Measurements from ENCODE around the gene SLC26A3. TPM values are rescaled to one million over a fixed set of nuclear protein-coding genes. Genes with fewer than 3 reads are reported as not detected.

The SLC26A3 gene
- total and polyA plus RNA-seq, 10 of the 15 experiments (the other 5 are each of a cell fraction or from before 2014, with no cell fraction given) = 0.46 TPM; not detected in 9

DNA sequence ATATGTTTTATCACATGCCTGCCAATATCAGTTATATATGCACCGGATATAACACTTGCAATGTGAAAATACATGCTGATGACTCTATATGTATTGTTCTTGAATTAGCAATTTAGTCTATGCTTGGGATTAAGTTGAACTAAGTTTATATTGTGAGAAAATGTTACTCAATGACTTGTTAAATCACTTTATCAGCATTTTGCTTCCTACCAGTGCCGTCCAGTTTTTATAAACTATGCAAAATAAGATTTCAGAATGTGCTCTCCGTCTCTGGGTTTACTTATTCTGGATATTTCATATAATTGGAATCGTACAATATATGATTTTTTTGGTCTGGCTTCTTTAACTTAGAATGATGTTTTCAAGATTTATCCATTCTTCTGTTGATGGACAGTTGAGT lies 25.5 kb upstream of the SLC26A3 start:
- H3K4me2 ChIP-seq (ENCODE audit: control insufficient read depth, insufficient read depth) = no peak overlapping the region
- H3K27me3 ChIP-seq (replicated peaks in 1 of 2; ENCODE audit: control insufficient read depth in 2 of 2, insufficient read depth in 2 of 2, low read length in 1 of 2) = no peaks in the 10 kb centered on the region; a peak in 1 of 4 replicates
- H2AFZ ChIP-seq (ENCODE audit: control insufficient read depth, low read depth, low read length) = no peak overlapping the region
- intact Hi-C loops (cut with micrococcal nuclease; ENCODE audit: unreplicated experiment) (no loop called here), in situ Hi-C loops (cut with MboI) (no loop called here)
- 28% methylated on average over 4 of the region's 4 CpGs for WGBS (ENCODE audit: insufficient coverage, insufficient replicate concordance, low lambda C conversion rate, missing lambda C conversion rate)
- TF ChIP-seq CREM (IDR thresholded peaks at IDR 0.05; ENCODE audit: low read depth) (no peak), MTA3 (IDR thresholded peaks at IDR 0.05; ENCODE audit: borderline replicate concordance, low read length) (no peak), SIX5 (IDR thresholded peaks at IDR 0.05; ENCODE audit: low read depth, low read length, severe bottlenecking) (no peak), NFYA (IDR thresholded peaks at IDR 0.05; ENCODE audit: borderline replicate concordance, low read depth, low read length) (no peak), IRF4 (IDR thresholded peaks at IDR 0.05; ENCODE audit: low read depth, low read length) (no peak)
- TF ChIP-seq, protein P1, sequence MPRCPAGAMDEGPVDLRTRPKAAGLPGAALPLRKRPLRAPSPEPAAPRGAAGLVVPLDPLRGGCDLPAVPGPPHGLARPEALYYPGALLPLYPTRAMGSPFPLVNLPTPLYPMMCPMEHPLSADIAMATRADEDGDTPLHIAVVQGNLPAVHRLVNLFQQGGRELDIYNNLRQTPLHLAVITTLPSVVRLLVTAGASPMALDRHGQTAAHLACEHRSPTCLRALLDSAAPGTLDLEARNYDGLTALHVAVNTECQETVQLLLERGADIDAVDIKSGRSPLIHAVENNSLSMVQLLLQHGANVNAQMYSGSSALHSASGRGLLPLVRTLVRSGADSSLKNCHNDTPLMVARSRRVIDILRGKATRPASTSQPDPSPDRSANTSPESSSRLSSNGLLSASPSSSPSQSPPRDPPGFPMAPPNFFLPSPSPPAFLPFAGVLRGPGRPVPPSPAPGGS (IDR thresholded peaks at IDR 0.05; ENCODE audit: borderline replicate concordance, insufficient read depth, low read depth, low read length, poor library complexity, severe bottlenecking) = no peak
- ATAC-seq (no peak), FAIRE-seq (no peak), DNase-seq (ENCODE audit: low read depth, low spot score) (no peak)
- H3K36me3 ChIP-seq (ENCODE audit: control insufficient read depth in 2 of 2, insufficient read depth in 2 of 2, low read length in 1 of 2) = no peaks in the 10 kb centered on the region
- H3K79me2 ChIP-seq (ENCODE audit: control insufficient read depth, insufficient read depth, low read length) = no peaks in the 10 kb centered on the region
- RAD21 ChIA-PET (ENCODE audit: unreplicated experiment) = no interaction called here
- CTCF ChIA-PET = no interaction called here
- H3K9me3 ChIP-seq (replicated peaks; ENCODE audit: control insufficient read depth, insufficient read depth, low read length) = no peaks in the 10 kb centered on the region
- no peak overlapping the region for H3K4me3 ChIP-seq
- H3K9ac ChIP-seq (ENCODE audit: control insufficient read depth, insufficient read depth, low read length) = no peak overlapping the region
- SMC1A ChIA-PET (ENCODE audit: uncharacterized antibody, unreplicated experiment) = no interaction called here
- no peaks in the 10 kb centered on the region for H3K4me1 ChIP-seq (ENCODE audit: control insufficient read depth, insufficient read depth, low read length)
- no TSS peak for BruUV-seq (replicated peaks)
- POLR2A ChIA-PET = no interaction called here
- no peaks in the 10 kb centered on the region for H4K20me1 ChIP-seq (ENCODE audit: control insufficient read depth, insufficient read depth)
- H3K27ac ChIP-seq (ENCODE audit: control insufficient read depth, insufficient read depth) = no peak overlapping the region

DNA sequence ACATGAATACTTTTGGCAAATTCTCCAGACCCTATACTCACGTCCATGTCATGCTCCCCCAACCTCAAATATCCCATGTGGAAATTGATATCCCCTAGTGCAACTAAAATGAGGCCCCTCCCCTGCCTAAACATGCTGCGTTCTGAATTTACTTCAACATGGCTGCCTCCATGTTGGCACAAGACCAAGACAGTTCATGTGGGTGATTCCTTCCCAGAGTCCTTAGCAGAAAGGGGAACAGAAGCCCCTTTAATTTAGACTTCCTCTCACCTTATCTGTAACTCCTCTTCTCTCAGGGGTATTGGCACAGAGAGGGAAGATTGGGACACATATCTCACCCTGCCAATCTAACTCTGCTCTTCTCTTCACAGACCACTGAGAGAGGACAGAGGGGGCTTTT lies 24.5 kb upstream of the SLC26A3 start:
- in situ Hi-C loops (cut with MboI) = no loop called here
- Histone ChIP-seq H3K9ac (ENCODE audit: control insufficient read depth, insufficient read depth, low read length) (no peak overlapping the region), H3K79me2 (ENCODE audit: control insufficient read depth, insufficient read depth, low read length) (no peaks in the 10 kb centered on the region), H3K36me3 (ENCODE audit: control insufficient read depth in 2 of 2, insufficient read depth in 2 of 2, low read length in 1 of 2) (no peaks in the 10 kb centered on the region), H3K4me1 (ENCODE audit: control insufficient read depth, insufficient read depth, low read length) (no peaks in the 10 kb centered on the region), H3K9me3 (replicated peaks; ENCODE audit: control insufficient read depth, insufficient read depth, low read length) (no peaks in the 10 kb centered on the region), H3K4me2 (ENCODE audit: control insufficient read depth, insufficient read depth) (no peak overlapping the region), H3K27me3 (replicated peaks in 1 of 2; ENCODE audit: control insufficient read depth in 2 of 2, insufficient read depth in 2 of 2, low read length in 1 of 2) (no peaks in the 10 kb centered on the region; a peak in 1 of 4 replicates), H4K20me1 (ENCODE audit: control insufficient read depth, insufficient read depth) (no peaks in the 10 kb centered on the region), H2AFZ (ENCODE audit: control insufficient read depth, low read depth, low read length) (no peak overlapping the region), H3K27ac (ENCODE audit: control insufficient read depth, insufficient read depth) (no peak overlapping the region), H3K4me3 (no peak overlapping the region)
- ChIA-PET CTCF (no interaction called here), SMC1A (ENCODE audit: uncharacterized antibody, unreplicated experiment) (no interaction called here), POLR2A (no interaction called here), RAD21 (ENCODE audit: unreplicated experiment) (no interaction called here)
- no peak for FAIRE-seq
- BruUV-seq (replicated peaks) = no TSS peak
- WGBS (ENCODE audit: insufficient coverage, insufficient replicate concordance, low lambda C conversion rate, missing lambda C conversion rate) = 43% methylated on average over 2 of the region's 2 CpGs
- no peak for ATAC-seq
- DNase-seq (ENCODE audit: low read depth, low spot score) = no peak
- intact Hi-C loops (cut with micrococcal nuclease; ENCODE audit: unreplicated experiment) = no loop called here
- TF ChIP-seq, protein P2, sequence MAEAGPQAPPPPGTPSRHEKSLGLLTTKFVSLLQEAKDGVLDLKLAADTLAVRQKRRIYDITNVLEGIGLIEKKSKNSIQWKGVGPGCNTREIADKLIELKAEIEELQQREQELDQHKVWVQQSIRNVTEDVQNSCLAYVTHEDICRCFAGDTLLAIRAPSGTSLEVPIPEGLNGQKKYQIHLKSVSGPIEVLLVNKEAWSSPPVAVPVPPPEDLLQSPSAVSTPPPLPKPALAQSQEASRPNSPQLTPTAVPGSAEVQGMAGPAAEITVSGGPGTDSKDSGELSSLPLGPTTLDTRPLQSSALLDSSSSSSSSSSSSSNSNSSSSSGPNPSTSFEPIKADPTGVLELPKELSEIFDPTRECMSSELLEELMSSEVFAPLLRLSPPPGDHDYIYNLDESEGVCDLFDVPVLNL (IDR thresholded peaks at IDR 0.05; ENCODE audit: low read depth, low read length) = no peak
- TF ChIP-seq CEBPB (IDR thresholded peaks at IDR 0.05; ENCODE audit: borderline replicate concordance in 1 of 2, low read depth in 2 of 2, low read length in 2 of 2) (no peak), CREM (IDR thresholded peaks at IDR 0.05; ENCODE audit: low read depth) (no peak), BCL11A (IDR thresholded peaks at IDR 0.05; ENCODE audit: low read depth, low read length) (no peak), MTA3 (IDR thresholded peaks at IDR 0.05; ENCODE audit: borderline replicate concordance, low read length) (no peak), PAX8 (IDR thresholded peaks at IDR 0.05) (no peak), NFYB (IDR thresholded peaks at IDR 0.05; ENCODE audit: insufficient read depth, low read depth, low read length) (no peak), SMAD5 (IDR thresholded peaks at IDR 0.05; ENCODE audit: low read depth) (no peak), ZNF24 (IDR thresholded peaks at IDR 0.05) (no peak), NRF1 (conservative IDR thresholded peaks at IDR 0.05; ENCODE audit: low read depth, low read length) (no peak), YBX1 (IDR thresholded peaks at IDR 0.05) (no peak)
- TF ChIP-seq, protein P3, sequence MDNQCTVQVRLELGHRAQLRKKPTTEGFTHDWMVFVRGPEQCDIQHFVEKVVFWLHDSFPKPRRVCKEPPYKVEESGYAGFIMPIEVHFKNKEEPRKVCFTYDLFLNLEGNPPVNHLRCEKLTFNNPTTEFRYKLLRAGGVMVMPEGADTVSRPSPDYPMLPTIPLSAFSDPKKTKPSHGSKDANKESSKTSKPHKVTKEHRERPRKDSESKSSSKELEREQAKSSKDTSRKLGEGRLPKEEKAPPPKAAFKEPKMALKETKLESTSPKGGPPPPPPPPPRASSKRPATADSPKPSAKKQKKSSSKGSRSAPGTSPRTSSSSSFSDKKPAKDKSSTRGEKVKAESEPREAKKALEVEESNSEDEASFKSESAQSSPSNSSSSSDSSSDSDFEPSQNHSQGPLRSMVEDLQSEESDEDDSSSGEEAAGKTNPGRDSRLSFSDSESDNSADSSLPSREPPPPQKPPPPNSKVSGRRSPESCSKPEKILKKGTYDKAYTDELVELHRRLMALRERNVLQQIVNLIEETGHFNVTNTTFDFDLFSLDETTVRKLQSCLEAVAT (IDR thresholded peaks at IDR 0.05) = no peak

Measured in GM12878 (cell line).